ENCODE measurements around the gene MYO9B.

DNA sequence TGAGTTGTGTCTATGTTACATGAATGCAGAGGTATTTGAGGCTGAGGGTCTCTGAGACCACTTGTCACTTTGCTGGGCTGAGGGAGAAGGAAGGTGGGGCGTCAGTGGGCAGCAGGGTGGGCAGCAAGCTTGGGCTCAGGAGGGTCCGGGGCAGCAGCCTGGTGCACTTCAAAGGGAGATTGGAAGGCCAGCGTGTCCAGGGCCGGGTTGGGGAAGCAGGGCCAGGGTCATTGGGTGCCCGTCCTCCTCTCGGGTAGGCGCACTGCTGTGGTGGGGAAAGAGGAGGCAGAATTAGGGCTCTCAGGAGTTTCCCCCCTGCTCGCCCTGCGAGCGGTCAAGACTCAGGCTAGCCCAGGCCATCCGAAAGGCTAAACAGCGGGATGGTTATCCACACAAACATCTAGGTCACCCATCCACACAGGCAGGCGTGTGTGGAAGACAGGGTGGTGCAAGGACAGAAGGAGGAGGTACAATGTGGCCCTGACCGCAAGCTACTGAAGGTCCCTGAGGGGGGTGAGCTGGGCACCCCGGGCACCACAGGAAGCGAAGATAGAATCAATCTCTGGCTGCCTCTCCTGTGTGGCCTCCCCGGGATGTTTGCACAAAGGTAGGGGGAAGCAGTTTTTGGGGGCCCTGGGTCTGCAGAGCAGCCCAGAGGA lies 37.7 kb downstream of the MYO9B start:
- TF ChIP-seq, protein P1, sequence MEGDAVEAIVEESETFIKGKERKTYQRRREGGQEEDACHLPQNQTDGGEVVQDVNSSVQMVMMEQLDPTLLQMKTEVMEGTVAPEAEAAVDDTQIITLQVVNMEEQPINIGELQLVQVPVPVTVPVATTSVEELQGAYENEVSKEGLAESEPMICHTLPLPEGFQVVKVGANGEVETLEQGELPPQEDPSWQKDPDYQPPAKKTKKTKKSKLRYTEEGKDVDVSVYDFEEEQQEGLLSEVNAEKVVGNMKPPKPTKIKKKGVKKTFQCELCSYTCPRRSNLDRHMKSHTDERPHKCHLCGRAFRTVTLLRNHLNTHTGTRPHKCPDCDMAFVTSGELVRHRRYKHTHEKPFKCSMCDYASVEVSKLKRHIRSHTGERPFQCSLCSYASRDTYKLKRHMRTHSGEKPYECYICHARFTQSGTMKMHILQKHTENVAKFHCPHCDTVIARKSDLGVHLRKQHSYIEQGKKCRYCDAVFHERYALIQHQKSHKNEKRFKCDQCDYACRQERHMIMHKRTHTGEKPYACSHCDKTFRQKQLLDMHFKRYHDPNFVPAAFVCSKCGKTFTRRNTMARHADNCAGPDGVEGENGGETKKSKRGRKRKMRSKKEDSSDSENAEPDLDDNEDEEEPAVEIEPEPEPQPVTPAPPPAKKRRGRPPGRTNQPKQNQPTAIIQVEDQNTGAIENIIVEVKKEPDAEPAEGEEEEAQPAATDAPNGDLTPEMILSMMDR (IDR thresholded peaks at IDR 0.05; ENCODE audit: insufficient read depth, low read length, poor library complexity, severe bottlenecking), result no peak
- TF ChIP-seq EZH2phosphoT487 (conservative IDR thresholded peaks at IDR 0.05; ENCODE audit: low read length), result no peak
